IMR-90 (cell line): Measurements from ENCODE around the gene PSME2. TPM values are rescaled to one million over a fixed set of nuclear protein-coding genes. Genes with fewer than 3 reads are reported as not detected.

Experiments used
- ATAC-seq: fragments of 200-7000 bp; cut with Tn5 transposase; 2 replicates; pipeline ENCODE4 v1.9.1; 2020; ENCODE audit warnings: low read depth, mild to moderate bottlenecking, moderate library complexity
- BruUV-seq: library from RNA; stranded (reverse); fragments of 400-500 nt; replicated peaks from 2 replicates; lab custom pipeline; 2021; lab: Mats Ljungman, UMichigan
- CTCF ChIA-PET: fragments of 300-600 bp; formaldehyde crosslinking; extraction: SDS; loops from one replicate; lab custom pipeline; 2021; ENCODE audit warnings: antibody characterized with exemption; lab: Yijun Ruan, JAX
- POLR2A ChIA-PET: fragments of 300-600 bp; sonication (Branson Sonifier 250); formaldehyde crosslinking; loops from one replicate; lab custom pipeline; 2022; ENCODE audit warnings: antibody characterized with exemption; ENCODE audit not compliant: unreplicated experiment; lab: Charles Lee
- DNase-seq: peaks from one replicate; pipeline ENCODE4 v3.0.0; 2013
- H2AFZ ChIP-seq: replicated peaks from 2 replicates; pipeline ENCODE3; 2013; ENCODE audit warnings: low read length, mild to moderate bottlenecking; ENCODE audit not compliant: poor library complexity
- H2AK5ac ChIP-seq: 2 replicates; pipeline ENCODE4 v1.6.1; 2013; ENCODE audit warnings: low read depth, low read length, inconsistent platforms
- H2AK9ac ChIP-seq: replicated peaks from 2 replicates; pipeline ENCODE3; 2013; ENCODE audit warnings: mild to moderate bottlenecking, low read depth, low read length, moderate library complexity; ENCODE audit not compliant: poor library complexity
- H2BK120ac ChIP-seq: 2 replicates; pipeline ENCODE4 v1.6.1; 2013; ENCODE audit warnings: low read depth, low read length, inconsistent platforms
- H2BK15ac ChIP-seq: 3 replicates; pipeline ENCODE4 v1.6.1; 2013; ENCODE audit warnings: low read depth, low read length, inconsistent platforms
- H2BK20ac ChIP-seq: 2 replicates; pipeline ENCODE4 v1.6.1; 2013; ENCODE audit warnings: low read depth, mild to moderate bottlenecking, inconsistent platforms, low read length, moderate library complexity
- H2BK5ac ChIP-seq: 2 replicates; pipeline ENCODE4 v1.6.1; 2013; ENCODE audit warnings: mild to moderate bottlenecking, low read depth, low read length, inconsistent platforms; ENCODE audit not compliant: poor library complexity, severe bottlenecking
- H3K14ac ChIP-seq: replicated peaks from 2 replicates; pipeline ENCODE4 v1.6.1; 2013; ENCODE audit warnings: low read depth, low read length, inconsistent platforms
- H3K18ac ChIP-seq: 2 replicates; pipeline ENCODE4 v1.6.1; 2013; ENCODE audit warnings: low read depth, low read length, control low read depth
- H3K23ac ChIP-seq: 2 replicates; pipeline ENCODE4 v1.6.1; 2013; ENCODE audit warnings: low read depth, low read length, inconsistent platforms
- H3K27ac ChIP-seq: 2 replicates; pipeline ENCODE4 v1.5.1; 2013; ENCODE audit warnings: mild to moderate bottlenecking, control low read depth, low read length; ENCODE audit not compliant: insufficient read depth
- H3K27me3 ChIP-seq: 2 replicates; pipeline ENCODE4 v1.6.1; 2013; ENCODE audit warnings: low read length; ENCODE audit not compliant: control insufficient read depth, insufficient read depth
- H3K36me3 ChIP-seq: 2 replicates; pipeline ENCODE4 v1.6.1; 2013; ENCODE audit warnings: low read length, mixed read lengths; ENCODE audit not compliant: control insufficient read depth, insufficient read depth
- H3K4ac ChIP-seq: 2 replicates; pipeline ENCODE4 v1.6.1; 2013; ENCODE audit warnings: low read depth, low read length, inconsistent platforms
- H3K4me1 ChIP-seq: 2 replicates; pipeline ENCODE4 v1.6.1; 2013; ENCODE audit warnings: low read length, mixed read lengths; ENCODE audit not compliant: control insufficient read depth, insufficient read depth
- H3K4me2 ChIP-seq: 2 replicates; pipeline ENCODE4 v1.6.1; 2013; ENCODE audit warnings: low read depth, mild to moderate bottlenecking, control low read depth, low read length, moderate library complexity
- H3K4me3 ChIP-seq: 2 replicates; pipeline ENCODE4 v1.5.1; 2013; ENCODE audit warnings: low read depth, mild to moderate bottlenecking, control low read depth, low read length, moderate library complexity; ENCODE audit not compliant: insufficient read depth
- H3K56ac ChIP-seq: 2 replicates; pipeline ENCODE4 v1.6.1; 2013; ENCODE audit warnings: low read length, inconsistent platforms; ENCODE audit not compliant: insufficient read depth; ENCODE audit errors: extremely low read depth
- H3K79me1 ChIP-seq, 2 experiments: 2 replicates each; pipeline ENCODE4 v1.6.1; 2013; ENCODE audit warnings: low read length in 2 of 2, inconsistent platforms in 1 of 2, low read depth in 1 of 2
- H3K9ac ChIP-seq: 2 replicates; pipeline ENCODE4 v1.6.1; 2013; ENCODE audit warnings: low read depth, low read length, control low read depth
- H3K9me1 ChIP-seq: 2 replicates; pipeline ENCODE4 v1.6.1; 2013; ENCODE audit warnings: low read length, inconsistent platforms; ENCODE audit not compliant: insufficient read depth
- H3K9me3 ChIP-seq: 2 replicates; pipeline ENCODE4 v1.6.1; 2013; ENCODE audit warnings: low read length; ENCODE audit not compliant: control insufficient read depth, insufficient read depth
- H4K20me1 ChIP-seq: 2 replicates; pipeline ENCODE4 v1.6.1; 2013; ENCODE audit warnings: low read length, inconsistent platforms; ENCODE audit not compliant: insufficient read depth
- H4K5ac ChIP-seq: 2 replicates; pipeline ENCODE4 v1.6.1; 2013; ENCODE audit warnings: mild to moderate bottlenecking, low read depth, low read length, control low read depth
- H4K8ac ChIP-seq, 2 experiments: 2 replicates each; pipeline ENCODE4 v1.6.1; 2013; ENCODE audit warnings: low read depth in 2 of 2, low read length in 2 of 2, control low read depth in 1 of 2, inconsistent platforms in 1 of 2
- H4K91ac ChIP-seq: 2 replicates; pipeline ENCODE4 v1.6.1; 2013; ENCODE audit warnings: low read depth, low read length, inconsistent platforms; ENCODE audit not compliant: insufficient read depth
- CHD1 ChIP-seq: IDR thresholded peaks from 2 replicates; pipeline ENCODE4 v1.6.1; 2012; ENCODE audit warnings: low read depth, low read length, improper control_type of control experiment
- ELK1 ChIP-seq: fragments of 150-350 bp; IDR thresholded peaks from 2 replicates; pipeline ENCODE4 v1.6.1; 2016; ENCODE audit warnings: low read depth, mild to moderate bottlenecking, low read length, moderate library complexity, borderline replicate concordance
- MAFK ChIP-seq: IDR thresholded peaks from 2 replicates; pipeline ENCODE4 v1.6.1; 2012; ENCODE audit warnings: low read depth, low read length, improper control_type of control experiment
- NFE2L2 ChIP-seq: fragments of 150-350 bp; IDR thresholded peaks from 2 replicates; pipeline ENCODE4 v1.6.1; 2016; ENCODE audit warnings: low read depth, mild to moderate bottlenecking, low read length
- POLR2A ChIP-seq: IDR thresholded peaks from 2 replicates; pipeline ENCODE4 v1.6.1; 2012; ENCODE audit warnings: mild to moderate bottlenecking, low read depth, low read length
- RAD21 ChIP-seq: IDR thresholded peaks from 2 replicates; pipeline ENCODE4 v1.6.1; 2012; ENCODE audit warnings: low read length, improper control_type of control experiment
- RCOR1 ChIP-seq: IDR thresholded peaks from 2 replicates; pipeline ENCODE4 v1.6.1; 2012; ENCODE audit warnings: mild to moderate bottlenecking, low read length, improper control_type of control experiment; ENCODE audit not compliant: insufficient replicate concordance
- WGBS, 2 experiments: methylation state at CpG; one replicate each; pipeline versions ENCODE4 v1.1.5 to v1.1.7; 2013; ENCODE audit warnings: missing lambda C conversion rate in 2 of 2; ENCODE audit not compliant: insufficient read length in 1 of 2; ENCODE audit errors: extremely low coverage in 2 of 2; 5-methylcytosine and 5-hydroxymethylcytosine counted together
- dilution Hi-C: fragments of 300-500 bp; cut with HindIII; formaldehyde crosslinking; loops from one replicate; pipeline ENCODE4 v1.14.3; 2018; ENCODE audit warnings: low sequenced_read_pairs; ENCODE audit not compliant: unreplicated experiment
- in situ Hi-C: fragments of 300-500 bp; cut with MboI; formaldehyde crosslinking; loops from 3 replicates; pipeline ENCODE4 v1.14.3; 2019; ENCODE audit warnings: low sequenced_read_pairs, inconsistent platforms, mixed read lengths
- intact Hi-C: fragments of 100-400 bp; cut with micrococcal nuclease; formaldehyde crosslinking; loops from 2 replicates; pipeline ENCODE4 v1.10.0; 2022
- polyA plus RNA-seq, 3 experiments: library from polyadenylated mRNA; depleted of rRNA; stranded (reverse); fragments of >200 nt; gene quantifications; 2 replicates each; pipeline ENCODE4 v1.2.3, GENCODE V29; 2012; ENCODE audit warnings: low replicate concordance in 1 of 3
- total RNA-seq: library from RNA; depleted of rRNA; stranded (reverse); fragments of >200 nt; gene quantifications from 2 replicates; pipeline ENCODE4 v1.2.3, GENCODE V29; 2012

Gene PSME2
- total and polyA plus RNA-seq, 2 of the 4 experiments (the other 2 are of a cell fraction), result 104 to 141 TPM

DNA sequence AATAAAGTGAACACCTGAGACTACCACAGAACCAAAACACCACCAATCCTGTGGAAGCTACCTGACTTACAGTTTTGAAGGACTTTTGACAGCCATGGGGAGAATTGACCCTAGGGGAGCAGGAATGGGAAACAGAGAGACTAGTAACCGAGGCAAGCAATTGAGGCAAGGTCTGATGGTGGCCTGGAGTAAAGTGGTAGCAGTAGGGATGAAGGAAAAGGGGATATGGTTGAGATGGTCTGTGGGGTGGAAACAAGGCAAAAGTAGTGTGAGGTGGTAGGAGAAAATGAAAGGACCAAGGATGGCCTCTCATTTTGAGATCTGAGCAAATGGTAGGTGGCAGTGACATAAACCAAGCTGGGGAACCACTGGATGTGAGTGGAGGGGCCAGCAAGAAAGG lies 10.4 kb upstream of the PSME2 start:
- intact Hi-C loops (no loop called here), in situ Hi-C loops (no loop called here), dilution Hi-C loops (no loop called here)
- H3K4me3 ChIP-seq, result no peak overlapping the region
- CTCF ChIA-PET, result interaction anchor here (0.6 to 1.4 kb wide), 2 partner anchors 10 to 1129 kb away, joined by 3 to 6 read pairs; partner anchors contain the start of gene PSME2
- H3K27ac ChIP-seq, result no peak overlapping the region
- 100% methylated on average over 1 of the region's 1 CpG; no CpG with 5 or more reads in 1 of the 2 experiments for WGBS, 2 experiments
- H3K27me3 ChIP-seq, result no peaks in the 10 kb centered on the region
- H3K9ac ChIP-seq, result no peak overlapping the region
- H2AK9ac ChIP-seq, result peak overlapping the region; percentile 24
- no peak overlapping the region for H3K4me2 ChIP-seq
- H4K8ac ChIP-seq, result no peak overlapping the region
- peaks cover under 1% of the 10 kb centered on the region; the same call in 1 of the 2 replicates for H3K9me1 ChIP-seq
- H3K23ac ChIP-seq, result no peak overlapping the region
- no peak overlapping the region for H2AK5ac ChIP-seq
- H3K18ac ChIP-seq, result no peak overlapping the region
- H3K79me1 ChIP-seq, result peaks cover 7 to 11% of the 10 kb centered on the region in 2 experiments
- no peak overlapping the region for H2BK20ac ChIP-seq
- H2BK15ac ChIP-seq, result no peak overlapping the region
- no TSS peak for BruUV-seq
- peaks cover 57% of the 10 kb centered on the region for H3K36me3 ChIP-seq
- H3K56ac ChIP-seq, result no peak overlapping the region
- H4K20me1 ChIP-seq, result no peaks in the 10 kb centered on the region
- no peak for TF ChIP-seq MAFK
- TF ChIP-seq NFE2L2, result no peak
- TF ChIP-seq RAD21, result no peak
- no peak for TF ChIP-seq RCOR1
- no peak for TF ChIP-seq ELK1
- TF ChIP-seq POLR2A, result no peak
- no peak for TF ChIP-seq CHD1
- H4K91ac ChIP-seq, result no peak overlapping the region
- POLR2A ChIA-PET, result no interaction called here
- DNase-seq (no peak), ATAC-seq (no peak)
- no peak overlapping the region for H2BK5ac ChIP-seq
- no peak overlapping the region for H3K4ac ChIP-seq
- no peak overlapping the region for H2BK120ac ChIP-seq
- no peaks in the 10 kb centered on the region for H3K9me3 ChIP-seq
- no peak overlapping the region for H4K5ac ChIP-seq
- H3K14ac ChIP-seq, result no peak overlapping the region
- peaks cover 3% of the 10 kb centered on the region for H3K4me1 ChIP-seq
- no peak overlapping the region for H2AFZ ChIP-seq
